ENCODE results near the gene ABCC1. TPM values are rescaled to one million over a fixed set of nuclear protein-coding genes. Genes with fewer than 3 reads are reported as not detected.

Gene ABCC1
- total and polyA plus RNA-seq, 2 donors (not counting 1 experiment from before 2014, with no cell fraction given), result 54.1 to 178 TPM

DNA sequence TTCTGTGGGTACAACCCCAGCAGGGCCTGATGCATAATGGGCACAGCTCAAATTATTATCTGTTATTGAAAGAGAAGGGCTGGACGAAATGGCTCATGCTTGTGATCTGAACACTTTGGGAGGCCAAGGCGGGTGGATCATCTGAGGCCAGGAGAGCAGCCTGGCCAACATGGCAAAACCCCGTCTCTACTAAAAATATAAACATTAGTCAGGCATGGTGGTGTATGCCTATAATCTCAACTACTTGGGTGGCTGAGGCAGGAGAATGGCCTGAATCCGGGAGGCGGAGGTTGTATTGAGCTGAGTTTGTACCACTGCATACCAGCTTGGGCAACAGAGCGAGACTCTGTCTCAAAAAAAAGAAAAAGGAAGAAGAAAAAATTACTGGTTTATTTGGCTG, 100.7 kb downstream of the ABCC1 start:
- Histone ChIP-seq H3K4me2 (ENCODE audit: extremely low read depth, insufficient read depth, low read length) (no peak overlapping the region), H3K9me3 (ENCODE audit: control insufficient read depth, insufficient read depth, low read depth, low read length) (no peaks in the 10 kb centered on the region), H4K20me1 (ENCODE audit: control insufficient read depth, extremely low read depth, insufficient read depth, low read length) (no peaks in the 10 kb centered on the region), H3K4me1 (ENCODE audit: control insufficient read depth, extremely low read depth, insufficient read depth, low read length) (no peaks in the 10 kb centered on the region), H3K79me2 (ENCODE audit: control insufficient read depth, insufficient read depth, low read length) (no peaks in the 10 kb centered on the region), H3K27ac (ENCODE audit: insufficient read depth, low read length) (no peak overlapping the region), H3K4me3 (replicated peaks in 1 of 4; ENCODE audit: control extremely low read depth in 1 of 4, insufficient read depth in 1 of 4, low read depth in 3 of 4, low read length in 4 of 4) (no peak overlapping the region), H3K36me3 (ENCODE audit: control insufficient read depth, insufficient read depth, low read length) (peaks cover 36% of the 10 kb centered on the region), H2AFZ (ENCODE audit: low read length) (no peak overlapping the region), H3K9ac (ENCODE audit: insufficient read depth, low read length) (no peak overlapping the region), H3K27me3 (ENCODE audit: control insufficient read depth, insufficient read depth, low read length) (no peaks in the 10 kb centered on the region)
- DNase-seq (ENCODE audit: low read depth in 2 of 2), result no peak
- TF ChIP-seq, protein P1, sequence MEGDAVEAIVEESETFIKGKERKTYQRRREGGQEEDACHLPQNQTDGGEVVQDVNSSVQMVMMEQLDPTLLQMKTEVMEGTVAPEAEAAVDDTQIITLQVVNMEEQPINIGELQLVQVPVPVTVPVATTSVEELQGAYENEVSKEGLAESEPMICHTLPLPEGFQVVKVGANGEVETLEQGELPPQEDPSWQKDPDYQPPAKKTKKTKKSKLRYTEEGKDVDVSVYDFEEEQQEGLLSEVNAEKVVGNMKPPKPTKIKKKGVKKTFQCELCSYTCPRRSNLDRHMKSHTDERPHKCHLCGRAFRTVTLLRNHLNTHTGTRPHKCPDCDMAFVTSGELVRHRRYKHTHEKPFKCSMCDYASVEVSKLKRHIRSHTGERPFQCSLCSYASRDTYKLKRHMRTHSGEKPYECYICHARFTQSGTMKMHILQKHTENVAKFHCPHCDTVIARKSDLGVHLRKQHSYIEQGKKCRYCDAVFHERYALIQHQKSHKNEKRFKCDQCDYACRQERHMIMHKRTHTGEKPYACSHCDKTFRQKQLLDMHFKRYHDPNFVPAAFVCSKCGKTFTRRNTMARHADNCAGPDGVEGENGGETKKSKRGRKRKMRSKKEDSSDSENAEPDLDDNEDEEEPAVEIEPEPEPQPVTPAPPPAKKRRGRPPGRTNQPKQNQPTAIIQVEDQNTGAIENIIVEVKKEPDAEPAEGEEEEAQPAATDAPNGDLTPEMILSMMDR (conservative IDR thresholded peaks at IDR 0.05 in 1 of 2, IDR thresholded peaks at IDR 0.05 in 1 of 2; ENCODE audit: low read depth in 1 of 2, low read length in 2 of 2), result no peak
- TF ChIP-seq EZH2 (IDR thresholded peaks at IDR 0.05; ENCODE audit: low read length, missing control alignments), result no peak

DNA sequence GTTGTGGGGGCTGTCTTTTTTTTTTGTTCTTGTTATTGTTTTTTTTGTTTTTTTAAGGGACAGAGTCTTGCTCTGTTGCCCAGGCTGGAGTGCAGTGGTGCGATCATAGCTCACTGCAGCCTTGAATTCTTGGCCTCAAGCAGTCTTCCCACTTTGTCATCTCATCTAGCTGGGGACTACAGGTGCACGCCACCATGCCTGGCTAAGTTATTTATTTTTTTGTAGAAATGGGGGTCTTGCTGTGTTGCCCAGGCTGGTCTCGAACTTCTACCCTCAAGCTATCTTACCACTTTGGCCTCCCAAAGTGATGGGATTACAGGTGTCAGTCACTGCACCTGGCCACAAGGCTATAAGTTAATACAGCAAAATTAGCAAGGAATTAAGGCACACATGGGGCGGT, 101.7 kb downstream of the ABCC1 start:
- H3K9ac ChIP-seq (ENCODE audit: insufficient read depth, low read length), result no peak overlapping the region
- no peaks in the 10 kb centered on the region for H3K4me1 ChIP-seq (ENCODE audit: control insufficient read depth, extremely low read depth, insufficient read depth, low read length)
- no peaks in the 10 kb centered on the region for H3K79me2 ChIP-seq (ENCODE audit: control insufficient read depth, insufficient read depth, low read length)
- H3K9me3 ChIP-seq (ENCODE audit: control insufficient read depth, insufficient read depth, low read depth, low read length), result no peaks in the 10 kb centered on the region
- peaks cover 30% of the 10 kb centered on the region for H3K36me3 ChIP-seq (ENCODE audit: control insufficient read depth, insufficient read depth, low read length)
- H3K27me3 ChIP-seq (ENCODE audit: control insufficient read depth, insufficient read depth, low read length), result no peaks in the 10 kb centered on the region
- no peak overlapping the region for H3K4me3 ChIP-seq (replicated peaks in 1 of 4; ENCODE audit: control extremely low read depth in 1 of 4, insufficient read depth in 1 of 4, low read depth in 3 of 4, low read length in 4 of 4)
- TF ChIP-seq, protein P1 (conservative IDR thresholded peaks at IDR 0.05 in 1 of 2, IDR thresholded peaks at IDR 0.05 in 1 of 2; ENCODE audit: low read depth in 1 of 2, low read length in 2 of 2), result no peak
- TF ChIP-seq EZH2 (IDR thresholded peaks at IDR 0.05; ENCODE audit: low read length, missing control alignments), result no peak
- no peak overlapping the region for H3K27ac ChIP-seq (ENCODE audit: insufficient read depth, low read length)
- DNase-seq (ENCODE audit: low read depth in 2 of 2), result no peak
- no peaks in the 10 kb centered on the region for H4K20me1 ChIP-seq (ENCODE audit: control insufficient read depth, extremely low read depth, insufficient read depth, low read length)
- H3K4me2 ChIP-seq (ENCODE audit: extremely low read depth, insufficient read depth, low read length), result no peak overlapping the region
- H2AFZ ChIP-seq (ENCODE audit: low read length), result no peak overlapping the region

DNA sequence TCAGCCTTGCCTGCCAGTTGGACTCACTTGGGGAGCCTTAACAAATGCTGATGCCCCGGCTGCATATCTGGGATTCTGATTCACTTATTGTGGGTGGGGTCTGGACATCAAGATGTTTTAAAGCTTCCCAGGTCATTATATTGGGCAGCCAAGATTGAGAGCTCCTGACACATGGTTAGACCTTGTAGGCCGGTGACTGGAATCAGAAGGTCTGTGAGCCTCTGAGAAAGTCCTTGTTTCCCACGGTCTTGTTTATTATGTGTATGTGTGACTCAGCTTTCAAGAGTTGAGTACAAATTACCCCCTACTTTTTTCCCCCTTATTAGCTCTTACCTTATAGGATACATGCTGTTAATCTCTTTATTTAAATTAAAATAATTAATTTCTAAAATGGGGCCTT, 103.5 kb downstream of the ABCC1 start:
- Histone ChIP-seq H3K27me3 (ENCODE audit: control insufficient read depth, insufficient read depth, low read length) (no peaks in the 10 kb centered on the region), H3K36me3 (ENCODE audit: control insufficient read depth, insufficient read depth, low read length) (peaks cover 23% of the 10 kb centered on the region), H3K4me1 (ENCODE audit: control insufficient read depth, extremely low read depth, insufficient read depth, low read length) (no peaks in the 10 kb centered on the region), H3K9me3 (ENCODE audit: control insufficient read depth, insufficient read depth, low read depth, low read length) (no peaks in the 10 kb centered on the region), H3K79me2 (ENCODE audit: control insufficient read depth, insufficient read depth, low read length) (no peaks in the 10 kb centered on the region), H3K27ac (ENCODE audit: insufficient read depth, low read length) (no peak overlapping the region), H4K20me1 (ENCODE audit: control insufficient read depth, extremely low read depth, insufficient read depth, low read length) (no peaks in the 10 kb centered on the region), H3K4me2 (ENCODE audit: extremely low read depth, insufficient read depth, low read length) (no peak overlapping the region), H3K4me3 (replicated peaks in 1 of 4; ENCODE audit: control extremely low read depth in 1 of 4, insufficient read depth in 1 of 4, low read depth in 3 of 4, low read length in 4 of 4) (no peak overlapping the region), H2AFZ (ENCODE audit: low read length) (no peak overlapping the region), H3K9ac (ENCODE audit: insufficient read depth, low read length) (no peak overlapping the region)
- no peak for TF ChIP-seq EZH2 (IDR thresholded peaks at IDR 0.05; ENCODE audit: low read length, missing control alignments)
- TF ChIP-seq, protein P1 (conservative IDR thresholded peaks at IDR 0.05 in 1 of 2, IDR thresholded peaks at IDR 0.05 in 1 of 2; ENCODE audit: low read depth in 1 of 2, low read length in 2 of 2), result no peak
- DNase-seq (ENCODE audit: low read depth in 2 of 2), result peak; percentile 35 to 62
